Stomach smooth muscle (tissue), 2 donors: ENCODE results near the gene LDLRAD4.

ENCODE experiments used
- H3K27ac ChIP-seq: one replicate; pipeline ENCODE4 v1.7.0; 2013; ENCODE audit warnings: mild to moderate bottlenecking, low read length, inconsistent platforms
- H3K27me3 ChIP-seq, 2 donors: one replicate each; pipeline ENCODE4 v1.7.0; 2013; ENCODE audit warnings: low read length in 2 of 2; ENCODE audit not compliant: insufficient read depth in 2 of 2, control insufficient read depth in 1 of 2
- H3K36me3 ChIP-seq, 2 donors: one replicate each; pipeline ENCODE4 v1.7.0; 2013; ENCODE audit warnings: low read length in 2 of 2; ENCODE audit not compliant: control insufficient read depth in 2 of 2, insufficient read depth in 2 of 2
- H3K4me1 ChIP-seq: one replicate; pipeline ENCODE4 v1.7.0; 2013; ENCODE audit warnings: low read length; ENCODE audit not compliant: control insufficient read depth, insufficient read depth
- H3K4me3 ChIP-seq, 2 donors: one replicate each; pipeline ENCODE4 v1.7.0; 2013; ENCODE audit warnings: low read length in 2 of 2
- H3K9ac ChIP-seq, 2 donors: one replicate each; pipeline ENCODE4 v1.7.0; 2013; ENCODE audit warnings: low read length in 2 of 2, mild to moderate bottlenecking in 1 of 2
- H3K9me3 ChIP-seq, 2 donors: one replicate each; pipeline ENCODE4 v1.7.0; 2013; ENCODE audit warnings: low read length in 2 of 2; ENCODE audit not compliant: control insufficient read depth in 2 of 2
- donor health status: healthy.
- donor health status: Pancreatic carcinoma.

The LDLRAD4 gene

DNA sequence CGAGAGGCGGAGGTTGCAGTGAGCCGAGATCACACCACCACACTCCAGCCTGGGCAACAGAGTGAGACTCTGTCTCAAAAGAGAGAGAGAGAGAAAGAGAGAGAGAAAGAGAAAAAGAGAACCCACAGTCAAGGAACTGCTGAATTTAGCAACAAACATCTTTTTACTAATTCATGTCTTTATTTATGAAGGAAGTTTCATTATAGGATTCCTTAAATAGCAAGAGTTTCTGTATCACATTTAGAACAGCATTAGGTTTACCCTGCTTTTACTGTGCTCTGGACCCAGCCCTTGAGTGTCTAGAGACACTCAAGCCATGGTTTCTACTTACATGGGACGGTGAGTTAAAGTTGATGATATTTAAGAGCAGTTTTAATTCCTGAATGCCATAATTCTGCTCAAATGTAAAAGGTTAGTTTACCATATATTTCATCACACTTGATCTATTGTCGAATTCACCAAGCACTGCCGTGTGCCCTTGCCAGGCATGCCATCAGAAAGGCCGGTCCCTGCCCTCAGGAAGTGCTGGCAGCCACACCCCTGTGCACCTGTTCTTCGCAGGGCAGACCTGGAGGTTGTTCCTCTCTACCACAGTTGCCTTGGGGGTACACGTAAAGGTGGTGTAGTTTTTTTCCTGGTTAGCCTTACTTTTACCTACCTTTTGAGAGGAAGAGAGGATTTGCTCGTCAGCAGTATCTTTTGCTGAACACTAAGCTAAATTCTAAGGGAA, 153.3 kb downstream of the LDLRAD4 start:
- Histone ChIP-seq H3K4me1 (peaks cover 31% of the 10 kb centered on the region), H3K9ac (no peak overlapping the region), H3K4me3 (no peak overlapping the region), H3K27ac (no peak overlapping the region), H3K9me3 (no peaks in the 10 kb centered on the region), H3K36me3 (no peaks in the 10 kb centered on the region), H3K27me3 (no peaks in the 10 kb centered on the region)

- Histone ChIP-seq H3K4me3 (no peak overlapping the region), H3K4me1 (peaks cover 31% of the 10 kb centered on the region), H3K9ac (no peak overlapping the region), H3K27me3 (no peaks in the 10 kb centered on the region), H3K27ac (no peak overlapping the region), H3K9me3 (no peaks in the 10 kb centered on the region), H3K36me3 (no peaks in the 10 kb centered on the region)
These were observed 154.0 kb downstream of the LDLRAD4 start for GRCh38 chr18:13372531-13372951.

DNA sequence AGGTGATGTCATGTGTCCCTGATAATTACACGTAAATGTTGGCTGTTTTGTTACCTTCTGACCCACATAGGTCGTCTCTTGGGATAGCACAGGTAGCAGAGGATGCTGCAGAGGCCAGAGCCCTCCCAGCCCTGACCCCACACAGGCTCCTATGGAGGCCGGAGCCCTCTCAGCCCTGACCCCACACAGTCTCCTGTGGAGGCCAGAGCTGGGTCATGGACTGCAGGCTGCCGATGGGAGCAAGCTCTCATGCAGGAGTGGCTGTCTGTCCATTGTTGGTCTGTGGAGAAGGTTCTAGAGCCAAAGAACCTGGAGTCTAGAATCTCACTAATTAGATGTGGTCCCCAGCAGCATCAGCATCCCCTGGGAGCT, 155.5 kb downstream of the LDLRAD4 start:
- no peaks in the 10 kb centered on the region for H3K9me3 ChIP-seq
- H3K36me3 ChIP-seq: no peaks in the 10 kb centered on the region
- no peaks in the 10 kb centered on the region for H3K27me3 ChIP-seq
- H3K4me1 ChIP-seq: peaks cover 30% of the 10 kb centered on the region
- no peak overlapping the region for H3K27ac ChIP-seq
- no peak overlapping the region for H3K4me3 ChIP-seq
- no peak overlapping the region for H3K9ac ChIP-seq

GRCh38 chr18:13374468-13375301, 156.1 kb downstream of the LDLRAD4 start:
- peak overlapping the region in 1 of 2 donors; percentile 15 for H3K4me3 ChIP-seq
- H3K9ac ChIP-seq: no peak overlapping the region
- H3K27me3 ChIP-seq: no peaks in the 10 kb centered on the region
- H3K27ac ChIP-seq: peak overlapping the region; percentile 31
- H3K36me3 ChIP-seq: no peaks in the 10 kb centered on the region
- H3K4me1 ChIP-seq: peaks cover 31% of the 10 kb centered on the region
- no peaks in the 10 kb centered on the region for H3K9me3 ChIP-seq

- Histone ChIP-seq H3K27me3 (no peaks in the 10 kb centered on the region), H3K27ac (peak overlapping the region; percentile 31), H3K9ac (no peak overlapping the region), H3K9me3 (no peaks in the 10 kb centered on the region), H3K4me1 (peaks cover 30% of the 10 kb centered on the region), H3K36me3 (no peaks in the 10 kb centered on the region), H3K4me3 (peak overlapping the region in 1 of 2 donors; percentile 15)
These were observed 157.0 kb downstream of the LDLRAD4 start for GRCh38 chr18:13375302-13376255.

DNA sequence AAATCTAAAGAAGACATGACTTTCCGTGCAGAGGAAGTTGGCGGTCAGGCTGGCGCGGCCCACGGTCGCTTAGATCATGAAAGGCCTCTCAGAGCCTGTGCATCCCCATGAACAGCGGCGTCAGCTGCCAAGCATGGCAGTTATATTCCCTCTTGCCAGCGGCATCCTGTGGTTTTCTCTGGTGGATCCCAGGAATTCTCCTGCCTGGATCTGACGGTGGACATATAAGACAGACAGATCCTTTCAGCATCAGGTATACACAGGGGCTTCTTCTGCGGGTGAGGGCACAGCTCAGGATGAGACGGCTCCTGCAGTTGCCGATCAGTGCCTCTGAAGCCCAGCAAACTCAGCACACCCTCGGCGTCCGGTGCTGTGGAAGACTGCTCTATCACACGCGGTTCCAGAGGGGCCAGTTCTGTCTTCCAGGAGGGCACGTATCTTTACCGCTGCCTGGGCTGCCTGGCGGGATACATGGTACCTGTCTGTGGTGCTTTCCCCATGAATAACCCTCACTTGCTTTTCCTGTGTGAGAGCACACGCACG, 157.8 kb downstream of the LDLRAD4 start:
- Histone ChIP-seq H3K9me3 (no peaks in the 10 kb centered on the region), H3K9ac (no peak overlapping the region), H3K36me3 (no peaks in the 10 kb centered on the region), H3K27ac (no peak overlapping the region), H3K27me3 (no peaks in the 10 kb centered on the region), H3K4me3 (no peak overlapping the region), H3K4me1 (peaks cover 32% of the 10 kb centered on the region)

DNA sequence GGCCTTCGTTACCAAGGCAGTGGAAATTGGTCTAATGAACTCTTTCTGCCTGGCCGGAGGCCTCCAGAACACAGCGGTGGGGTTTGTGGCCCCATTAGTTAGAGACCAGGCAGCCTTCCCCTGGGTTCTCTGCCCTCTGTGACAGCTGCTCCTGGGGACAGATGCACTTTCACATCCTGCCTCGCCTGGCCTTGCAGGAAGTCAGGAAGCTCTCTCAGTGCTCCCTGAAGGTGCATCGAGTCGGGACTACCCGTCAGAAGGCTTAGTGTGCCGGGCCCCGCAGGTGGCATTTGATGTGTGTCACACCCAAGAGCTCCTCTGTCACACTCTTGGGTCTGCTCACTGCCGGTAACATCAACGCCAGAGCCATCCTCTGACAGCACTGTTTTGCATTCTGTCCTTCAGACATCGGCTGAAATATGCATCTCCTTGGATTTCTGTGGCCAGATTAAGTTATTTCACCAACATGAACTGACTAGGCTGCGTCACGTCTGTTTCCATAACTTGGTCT, 158.3 kb downstream of the LDLRAD4 start:
- no peak overlapping the region for H3K4me3 ChIP-seq
- no peaks in the 10 kb centered on the region for H3K36me3 ChIP-seq
- no peaks in the 10 kb centered on the region for H3K9me3 ChIP-seq
- peaks cover 36% of the 10 kb centered on the region for H3K4me1 ChIP-seq
- H3K9ac ChIP-seq: no peak overlapping the region
- no peak overlapping the region for H3K27ac ChIP-seq
- no peaks in the 10 kb centered on the region for H3K27me3 ChIP-seq

GRCh38 chr18:13377496-13377895, 158.9 kb downstream of the LDLRAD4 start:
- Histone ChIP-seq H3K4me3 (no peak overlapping the region), H3K27me3 (no peaks in the 10 kb centered on the region), H3K27ac (no peak overlapping the region), H3K9me3 (no peaks in the 10 kb centered on the region), H3K36me3 (no peaks in the 10 kb centered on the region), H3K9ac (no peak overlapping the region), H3K4me1 (peaks cover 42% of the 10 kb centered on the region)

DNA sequence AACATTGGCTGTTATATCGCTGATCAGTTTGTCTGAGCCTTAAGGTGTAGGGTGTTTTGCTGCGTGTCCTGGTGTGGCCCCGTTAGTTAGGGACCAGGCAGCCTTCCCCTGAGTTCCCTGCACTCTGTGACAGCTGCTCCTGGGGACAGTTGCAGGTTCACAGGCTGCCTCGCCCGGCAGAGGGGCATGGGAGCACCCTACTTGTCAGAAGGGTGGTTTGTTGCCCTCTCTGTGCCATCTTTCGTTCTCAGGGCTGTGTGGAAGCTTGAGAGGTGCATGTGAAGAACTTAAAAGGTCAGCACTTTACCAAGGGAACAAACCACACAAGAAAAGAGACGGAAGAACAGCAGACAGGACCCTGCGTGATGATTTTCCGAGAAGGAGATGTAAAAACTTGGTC, 159.6 kb downstream of the LDLRAD4 start:
- H3K27me3 ChIP-seq: no peaks in the 10 kb centered on the region
- H3K27ac ChIP-seq: no peak overlapping the region
- H3K36me3 ChIP-seq: no peaks in the 10 kb centered on the region
- no peak overlapping the region for H3K4me3 ChIP-seq
- H3K9me3 ChIP-seq: no peaks in the 10 kb centered on the region
- H3K9ac ChIP-seq: no peak overlapping the region
- peaks cover 47% of the 10 kb centered on the region for H3K4me1 ChIP-seq
